Esophagus squamous epithelium (tissue), 5 donors: ENCODE measurements around the gene SLC6A19. TPM values are rescaled to one million over a fixed set of nuclear protein-coding genes. Genes with fewer than 3 reads are reported as not detected.

Experiments used
- DNase-seq: peaks from one replicate; lab custom pipeline; 2025; lab: John Stamatoyannopoulos, UW
- H3K27ac ChIP-seq, 4 donors: fragments of 200-600 bp; sonication (generic); one replicate each; pipeline ENCODE4 v1.5.1; 2016 to 2019; ENCODE audit warnings: mild to moderate bottlenecking in 1 of 4
- H3K27me3 ChIP-seq, 4 donors: fragments of 200-600 bp; sonication (generic); 1 replicate in 3 of 4; 2 replicates in 1 of 4; pipeline versions ENCODE4 v1.5.1 to v1.6.0; 2017 to 2021; ENCODE audit warnings: antibody characterized with exemption in 1 of 4
- H3K36me3 ChIP-seq, 3 donors: fragments of 200-600 bp; sonication (generic); one replicate each; pipeline ENCODE4 v1.5.1; 2016 to 2019
- H3K4me1 ChIP-seq, 3 donors: fragments of 200-600 bp; sonication (generic); one replicate each; pipeline ENCODE4 v1.5.1; 2017 to 2019
- H3K4me3 ChIP-seq, 4 donors: fragments of 200-600 bp; sonication (generic); 1 replicate in 3 of 4; 2 replicates in 1 of 4; pipeline ENCODE4 v1.5.1; 2016 to 2019; ENCODE audit warnings: mild to moderate bottlenecking in 2 of 4, moderate library complexity in 1 of 4
- H3K9me3 ChIP-seq, 3 donors: fragments of 200-600 bp; sonication (generic); one replicate each; pipeline ENCODE4 v1.5.1; 2016 to 2019
- CTCF ChIP-seq, 6 experiments: fragments of 450-650 bp in 4 of 6; fragments of 200-600 bp in 2 of 6; sonication (generic) in 2 of 6; IDR thresholded peaks; one replicate each; pipeline ENCODE4 v1.5.1; 2016 to 2019; ENCODE audit warnings: antibody characterized with exemption in 6 of 6, mild to moderate bottlenecking in 4 of 6, moderate library complexity in 4 of 6
- POLR2A ChIP-seq, 4 donors: fragments of 450-650 bp; IDR thresholded peaks; one replicate each; pipeline ENCODE4 v1.6.1; 2017; ENCODE audit warnings: antibody characterized with exemption in 4 of 4, mild to moderate bottlenecking in 4 of 4, moderate library complexity in 3 of 4
- WGBS, 2 donors: methylation state at CpG; one replicate each; pipeline ENCODE4 v1.1.5; 2018; 5-methylcytosine and 5-hydroxymethylcytosine counted together
- intact Hi-C: fragments of 100-400 bp; cut with DNase I; formaldehyde crosslinking; loops from one replicate; pipeline ENCODE4 v1.15.0; 2022
- total RNA-seq, 4 donors: library from RNA; depleted of rRNA; stranded (reverse); fragments of >200 nt; gene quantifications; one replicate each; pipeline ENCODE4 v1.1.0, GENCODE V29; 2016
- donor health status: DM: yes; HTN: yes; CAD: no.

SLC6A19 gene
- total RNA-seq, 4 donors from 2014 or later: not detected

- WGBS, 2 donors: 60 to 89% methylated on average over 2 to 3 of the region's 33 CpGs
- H3K9me3 ChIP-seq: no peaks in the 10 kb centered on the region
- H3K27me3 ChIP-seq: peaks cover 0 to 22% (median 0%) of the 10 kb centered on the region in 4 donors
- H3K4me1 ChIP-seq: no peaks in the 10 kb centered on the region
- no peak for DNase-seq
- H3K4me3 ChIP-seq: no peak overlapping the region
- H3K36me3 ChIP-seq: no peaks in the 10 kb centered on the region
- TF ChIP-seq CTCF (IDR thresholded peaks at IDR 0.05) (no peak), POLR2A (IDR thresholded peaks at IDR 0.05) (no peak)
- no peak overlapping the region for H3K27ac ChIP-seq
- intact Hi-C loops: no loop called here
Measured at GRCh38 chr5:1253456-1254105, 52.2 kb downstream of the SLC6A19 start.

GRCh38 chr5:1254196-1254595, 52.8 kb downstream of the SLC6A19 start:
- no peaks in the 10 kb centered on the region for H3K36me3 ChIP-seq
- TF ChIP-seq CTCF (IDR thresholded peaks at IDR 0.05) (no peak), POLR2A (IDR thresholded peaks at IDR 0.05) (no peak)
- H3K4me1 ChIP-seq: no peaks in the 10 kb centered on the region
- H3K27me3 ChIP-seq: peaks cover 0 to 17% (median 0%) of the 10 kb centered on the region in 4 donors
- no peaks in the 10 kb centered on the region for H3K9me3 ChIP-seq
- WGBS, 2 donors: 100% methylated on average over 1 of the region's 19 CpGs; no CpG with 5 or more reads in 1 of the 2 donors
- no peak for DNase-seq
- intact Hi-C loops: no loop called here
- H3K4me3 ChIP-seq: no peak overlapping the region
- H3K27ac ChIP-seq: no peak overlapping the region

GRCh38 chr5:1255081-1255561, 53.7 kb downstream of the SLC6A19 start:
- Histone ChIP-seq H3K4me3 (no peak overlapping the region), H3K9me3 (no peaks in the 10 kb centered on the region), H3K36me3 (no peaks in the 10 kb centered on the region), H3K27me3 (peaks cover 0 to 12% (median 0%) of the 10 kb centered on the region in 4 donors), H3K27ac (no peak overlapping the region), H3K4me1 (no peaks in the 10 kb centered on the region)
- WGBS, 2 donors: 61 to 74% methylated on average over 10 to 13 of the region's 16 CpGs
- no peak for DNase-seq
- no peak for TF ChIP-seq CTCF (IDR thresholded peaks at IDR 0.05)
- no peak for TF ChIP-seq POLR2A (IDR thresholded peaks at IDR 0.05)
- intact Hi-C loops: no loop called here

- Histone ChIP-seq H3K36me3 (no peaks in the 10 kb centered on the region), H3K9me3 (peaks cover 0 to 7% (median 0%) of the 10 kb centered on the region in 3 donors), H3K4me1 (no peaks in the 10 kb centered on the region), H3K27ac (no peak overlapping the region), H3K4me3 (no peak overlapping the region), H3K27me3 (peaks cover 0 to 9% (median 0%) of the 10 kb centered on the region in 4 donors)
- intact Hi-C loops: no loop called here
- no CpG with 5 or more reads among the region's 23 CpGs for WGBS, 2 donors
- no peak for TF ChIP-seq CTCF (IDR thresholded peaks at IDR 0.05)
- no peak for TF ChIP-seq POLR2A (IDR thresholded peaks at IDR 0.05)
- DNase-seq: no peak
Measured at GRCh38 chr5:1256776-1257175, 55.4 kb downstream of the SLC6A19 start.

GRCh38 chr5:1257363-1257762, 56.0 kb downstream of the SLC6A19 start:
- WGBS, 2 donors: 70 to 81% methylated on average over 2 to 8 of the region's 17 CpGs
- intact Hi-C loops: no loop called here
- no peak for DNase-seq
- H3K9me3 ChIP-seq: peaks cover 0 to 12% (median under 1%) of the 10 kb centered on the region in 3 donors
- H3K27ac ChIP-seq: no peak overlapping the region
- no peaks in the 10 kb centered on the region for H3K4me1 ChIP-seq
- no peaks in the 10 kb centered on the region for H3K36me3 ChIP-seq
- TF ChIP-seq POLR2A (IDR thresholded peaks at IDR 0.05) (no peak), CTCF (IDR thresholded peaks at IDR 0.05) (no peak)
- peaks cover 0 to 6% (median 0%) of the 10 kb centered on the region in 4 donors for H3K27me3 ChIP-seq
- H3K4me3 ChIP-seq: no peak overlapping the region
